H9 (cell line): Measurements from ENCODE around the gene S100B. TPM values are rescaled to one million over a fixed set of nuclear protein-coding genes. Genes with fewer than 3 reads are reported as not detected.

ENCODE experiments used
- DNase-seq: peaks from one replicate; pipeline ENCODE4 v3.0.0-alpha.2; 2017
- H2AFZ ChIP-seq: one replicate; pipeline ENCODE4 v1.6.1; 2013; ENCODE audit warnings: mild to moderate bottlenecking, low read length, control low read depth, moderate library complexity
- H2AK5ac ChIP-seq: 2 replicates; pipeline ENCODE4 v1.6.1; 2013; ENCODE audit warnings: low read length, control low read depth, mixed read lengths; ENCODE audit not compliant: insufficient read length
- H2BK120ac ChIP-seq: one replicate; pipeline ENCODE4 v1.6.1; 2013; ENCODE audit warnings: low read depth, mild to moderate bottlenecking, low read length, control low read depth, inconsistent platforms; ENCODE audit not compliant: poor library complexity, severe bottlenecking
- H2BK12ac ChIP-seq: 2 replicates; pipeline ENCODE4 v1.6.1; 2013; ENCODE audit warnings: low read length, control low read depth, mixed read lengths, low read depth; ENCODE audit not compliant: insufficient read length
- H2BK15ac ChIP-seq: 2 replicates; pipeline ENCODE4 v1.6.1; 2013; ENCODE audit warnings: low read depth, low read length, control low read depth
- H2BK20ac ChIP-seq: one replicate; pipeline ENCODE4 v1.6.1; 2013; ENCODE audit warnings: low read depth, mild to moderate bottlenecking, low read length, control low read depth, inconsistent platforms; ENCODE audit not compliant: poor library complexity, severe bottlenecking
- H2BK5ac ChIP-seq: 2 replicates; pipeline ENCODE4 v1.6.1; 2013; ENCODE audit warnings: low read length, control low read depth, mixed read lengths; ENCODE audit not compliant: insufficient read length
- H3K14ac ChIP-seq: 2 replicates; pipeline ENCODE4 v1.6.1; 2013; ENCODE audit warnings: low read length, control low read depth; ENCODE audit not compliant: insufficient read depth
- H3K18ac ChIP-seq: 2 replicates; pipeline ENCODE4 v1.6.1; 2013; ENCODE audit warnings: low read depth, mild to moderate bottlenecking, mixed read lengths, low read length, control low read depth; ENCODE audit not compliant: insufficient read length
- H3K23ac ChIP-seq: 2 replicates; pipeline ENCODE4 v1.6.1; 2013; ENCODE audit warnings: low read length, control low read depth, mixed read lengths, low read depth; ENCODE audit not compliant: insufficient read length
- H3K23me2 ChIP-seq: 2 replicates; pipeline ENCODE4 v1.6.1; 2013; ENCODE audit warnings: low read depth, mild to moderate bottlenecking, mixed read lengths, low read length, control low read depth; ENCODE audit not compliant: insufficient read length, poor library complexity, severe bottlenecking
- H3K27ac ChIP-seq: 2 replicates; pipeline ENCODE4 v1.5.1; 2013; ENCODE audit warnings: low read length, control low read depth, mixed read lengths, low read depth; ENCODE audit not compliant: insufficient read length
- H3K27me3 ChIP-seq: 2 replicates; pipeline ENCODE4 v1.6.1; 2013; ENCODE audit warnings: low read length, control low read depth, inconsistent platforms; ENCODE audit not compliant: insufficient read depth
- H3K4ac ChIP-seq: 2 replicates; pipeline ENCODE4 v1.6.1; 2013; ENCODE audit warnings: low read depth, mild to moderate bottlenecking, control low read depth, inconsistent platforms, low read length, moderate library complexity
- H3K4me1 ChIP-seq: 2 replicates; pipeline ENCODE4 v1.6.1; 2013; ENCODE audit warnings: low read length, control low read depth, inconsistent platforms; ENCODE audit not compliant: insufficient read depth
- H3K4me2 ChIP-seq: 2 replicates; pipeline ENCODE4 v1.6.1; 2013; ENCODE audit warnings: low read length, control low read depth, mixed read lengths; ENCODE audit not compliant: insufficient read length, insufficient read depth
- H3K56ac ChIP-seq: 2 replicates; pipeline ENCODE4 v1.6.1; 2013; ENCODE audit warnings: low read depth, mild to moderate bottlenecking, mixed read lengths, low read length, control low read depth; ENCODE audit not compliant: insufficient read length
- H3K79me1 ChIP-seq: 2 replicates; pipeline ENCODE4 v1.6.1; 2013; ENCODE audit warnings: low read depth, mild to moderate bottlenecking, moderate library complexity, low read length, control low read depth, inconsistent platforms; ENCODE audit not compliant: insufficient read depth, poor library complexity, severe bottlenecking
- H3K79me2 ChIP-seq: 2 replicates; pipeline ENCODE4 v1.6.1; 2013; ENCODE audit warnings: low read length, control low read depth, inconsistent platforms; ENCODE audit not compliant: insufficient read depth
- H3K9ac ChIP-seq: 2 replicates; pipeline ENCODE4 v1.6.1; 2013; ENCODE audit warnings: low read length, control low read depth, mixed read lengths; ENCODE audit not compliant: insufficient read length; ENCODE audit errors: extremely low read depth
- H3K9me3 ChIP-seq: one replicate; pipeline ENCODE4 v1.6.1; 2013; ENCODE audit warnings: low read depth, low read length, inconsistent platforms; ENCODE audit not compliant: control insufficient read depth
- H3T11ph ChIP-seq: one replicate; pipeline ENCODE4 v1.6.1; 2013; ENCODE audit warnings: mild to moderate bottlenecking, low read length, control low read depth, inconsistent platforms
- H4K20me1 ChIP-seq: one replicate; pipeline ENCODE4 v1.6.1; 2013; ENCODE audit not compliant: control insufficient read depth, insufficient read length, insufficient read depth
- H4K5ac ChIP-seq: 2 replicates; pipeline ENCODE4 v1.6.1; 2013; ENCODE audit warnings: low read depth, mild to moderate bottlenecking, mixed read lengths, low read length, control low read depth; ENCODE audit not compliant: insufficient read length
- H4K8ac ChIP-seq: replicated peaks from 2 replicates; pipeline ENCODE4 v1.6.1; 2013; ENCODE audit warnings: low read length, control low read depth, mixed read lengths, low read depth; ENCODE audit not compliant: insufficient read length
- H4K91ac ChIP-seq: 2 replicates; pipeline ENCODE4 v1.6.1; 2013; ENCODE audit warnings: low read depth, mild to moderate bottlenecking, moderate library complexity, mixed read lengths, low read length, control low read depth; ENCODE audit not compliant: insufficient read length
- H3K27ac Mint-ChIP-seq, 3 experiments: 2 replicates in 2 of 3; 3 replicates in 1 of 3; pipeline ENCODE4 v1.8.0; 2020 to 2021; ENCODE audit warnings: mixed read lengths in 3 of 3, mild to moderate bottlenecking in 1 of 3, moderate library complexity in 1 of 3
- H3K27me3 Mint-ChIP-seq: 2 replicates; pipeline ENCODE4 v1.8.0; 2021; ENCODE audit warnings: low read depth, mild to moderate bottlenecking, moderate library complexity, mixed read lengths
- H3K36me3 Mint-ChIP-seq, 3 experiments: 2 replicates in 2 of 3; 3 replicates in 1 of 3; pipeline ENCODE4 v1.8.0; 2020 to 2021; ENCODE audit warnings: low read depth in 3 of 3, mixed read lengths in 3 of 3; ENCODE audit not compliant: insufficient read depth in 1 of 3
- H3K4me1 Mint-ChIP-seq, 2 experiments: 2 replicates each; pipeline ENCODE4 v1.8.0; 2020; ENCODE audit warnings: mixed read lengths in 2 of 2
- H3K4me3 Mint-ChIP-seq, 2 experiments: 2 replicates in 1 of 2; 3 replicates in 1 of 2; pipeline ENCODE4 v1.8.0; 2020 to 2021; ENCODE audit warnings: mild to moderate bottlenecking in 2 of 2, mixed read lengths in 2 of 2, moderate library complexity in 1 of 2
- H3K9me3 Mint-ChIP-seq, 2 experiments: 2 replicates in 1 of 2; 3 replicates in 1 of 2; pipeline ENCODE4 v1.8.0; 2020; ENCODE audit warnings: mild to moderate bottlenecking in 2 of 2, mixed read lengths in 2 of 2, moderate library complexity in 1 of 2
- WGBS: extraction: QIAGEN DNeasy Blood & Tissue Kit; methylation state at CpG from one replicate; pipeline ENCODE4 v1.1.7; 2013; ENCODE audit warnings: missing lambda C conversion rate, low lambda C conversion rate, mixed read lengths; ENCODE audit not compliant: insufficient read length; ENCODE audit errors: extremely low coverage; 5-methylcytosine and 5-hydroxymethylcytosine counted together
- total RNA-seq: library from RNA; stranded (reverse); gene quantifications from 2 replicates; pipeline ENCODE4 v1.2.1, GENCODE V29; 2021
- TF ChIP-seq, protein P1 (sequence below): fragments of 200-600 bp; sonication (generic); conservative IDR thresholded peaks from 3 replicates; pipeline ENCODE4 v1.8.0; 2021; ENCODE audit warnings: antibody characterized with exemption, mild to moderate bottlenecking

S100B gene
- total RNA-seq, 1 experiment from 2014 or later = 0.26 TPM

GRCh38 chr21:46637952-46638746 is 33.3 kb upstream of the S100B start:
- Histone ChIP-seq H2BK20ac (no peak overlapping the region), H3K4me2 (no peak overlapping the region), H2BK120ac (no peak overlapping the region), H3K18ac (no peak overlapping the region), H3K23me2 (peaks cover 7% of the 10 kb centered on the region), H3K79me2 (peaks cover 2% of the 10 kb centered on the region; the same call in 1 of the 2 replicates), H2BK15ac (no peak overlapping the region), H2AFZ (no peak overlapping the region), H4K91ac (no peak overlapping the region), H3T11ph (no peak overlapping the region), H2BK12ac (no peak overlapping the region), H2BK5ac (no peak overlapping the region), H3K79me1 (peaks cover 3% of the 10 kb centered on the region), H3K56ac (no peak overlapping the region), H4K8ac (no peak overlapping the region), H3K9me3 (no peaks in the 10 kb centered on the region), H3K4ac (no peak overlapping the region), H2AK5ac (no peak overlapping the region), H3K27me3 (no peaks in the 10 kb centered on the region), H3K9ac (no peak overlapping the region), H4K5ac (no peak overlapping the region), H3K14ac (no peak overlapping the region), H3K27ac (no peak overlapping the region), H3K4me1 (no peaks in the 10 kb centered on the region; the same call in 1 of the 2 replicates), H4K20me1 (no peaks in the 10 kb centered on the region), H3K23ac (no peak overlapping the region)
- Mint-ChIP-seq H3K27me3 (no peaks in the 10 kb centered on the region), H3K4me3 (no peak overlapping the region), H3K36me3 (peaks cover 8 to 33% (median 24%) of the 10 kb centered on the region in 3 experiments), H3K27ac (no peak overlapping the region), H3K4me1 (peaks cover 17 to 18% of the 10 kb centered on the region in 2 experiments), H3K9me3 (no peaks in the 10 kb centered on the region)
- TF ChIP-seq, protein P1, sequence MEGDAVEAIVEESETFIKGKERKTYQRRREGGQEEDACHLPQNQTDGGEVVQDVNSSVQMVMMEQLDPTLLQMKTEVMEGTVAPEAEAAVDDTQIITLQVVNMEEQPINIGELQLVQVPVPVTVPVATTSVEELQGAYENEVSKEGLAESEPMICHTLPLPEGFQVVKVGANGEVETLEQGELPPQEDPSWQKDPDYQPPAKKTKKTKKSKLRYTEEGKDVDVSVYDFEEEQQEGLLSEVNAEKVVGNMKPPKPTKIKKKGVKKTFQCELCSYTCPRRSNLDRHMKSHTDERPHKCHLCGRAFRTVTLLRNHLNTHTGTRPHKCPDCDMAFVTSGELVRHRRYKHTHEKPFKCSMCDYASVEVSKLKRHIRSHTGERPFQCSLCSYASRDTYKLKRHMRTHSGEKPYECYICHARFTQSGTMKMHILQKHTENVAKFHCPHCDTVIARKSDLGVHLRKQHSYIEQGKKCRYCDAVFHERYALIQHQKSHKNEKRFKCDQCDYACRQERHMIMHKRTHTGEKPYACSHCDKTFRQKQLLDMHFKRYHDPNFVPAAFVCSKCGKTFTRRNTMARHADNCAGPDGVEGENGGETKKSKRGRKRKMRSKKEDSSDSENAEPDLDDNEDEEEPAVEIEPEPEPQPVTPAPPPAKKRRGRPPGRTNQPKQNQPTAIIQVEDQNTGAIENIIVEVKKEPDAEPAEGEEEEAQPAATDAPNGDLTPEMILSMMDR = no peak
- DNase-seq = no peak
- WGBS = no CpG with 5 or more reads among the region's 3 CpGs
